HCT116 (cell line): ENCODE measurements around the gene FAM171A2. TPM values are rescaled to one million over a fixed set of nuclear protein-coding genes. Genes with fewer than 3 reads are reported as not detected.

Source experiments
- ATAC-seq: fragments of 200-7000 bp; cut with Tn5 transposase; 2 replicates; pipeline ENCODE4 v1.9.1; 2020; ENCODE audit warnings: mild to moderate bottlenecking, moderate library complexity
- BruUV-seq: library from RNA; stranded (reverse); fragments of 400-500 nt; replicated peaks from 2 replicates; lab custom pipeline; 2021; lab: Mats Ljungman, UMichigan
- CTCF ChIA-PET: fragments of 300-600 bp; sonication (Branson Sonifier 250); formaldehyde crosslinking; loops from one replicate; lab custom pipeline; 2021; ENCODE audit warnings: antibody characterized with exemption; lab: Charles Lee
- POLR2A ChIA-PET: fragments of 300-600, 350-600 bp; sonication (Branson Sonifier 250); formaldehyde crosslinking; loops from one replicate; lab custom pipeline; 2021; ENCODE audit warnings: antibody characterized with exemption; lab: Charles Lee
- RAD21 ChIA-PET, 2 experiments: fragments of 300-600 bp; sonication (Branson Sonifier 250); formaldehyde crosslinking; loops; one replicate each; lab custom pipeline; 2023; ENCODE audit warnings: low total read pairs in 2 of 2; ENCODE audit not compliant: uncharacterized antibody in 2 of 2, unreplicated experiment in 2 of 2, low non-redundant PET in 1 of 2; lab: Charles Lee
- DNase-seq: peaks from one replicate; pipeline ENCODE4 v3.0.0-alpha.2; 2010; ENCODE audit warnings: low read depth, low spot score
- H2AFZ ChIP-seq: fragments of 200-600 bp; shearing (Covaris generic), sonication (generic); 2 replicates; pipeline ENCODE4 v1.6.1; 2017; ENCODE audit warnings: low read depth, mixed run types, mixed read lengths, antibody characterized with exemption, low read length; ENCODE audit not compliant: poor library complexity, severe bottlenecking
- H3K27ac ChIP-seq: 2 replicates; pipeline ENCODE4 v1.5.1; 2012; ENCODE audit warnings: low read depth, low read length
- H3K27me3 ChIP-seq: fragments of 200-600 bp; sonication (generic); 2 replicates; pipeline ENCODE4 v1.6.1; 2016; ENCODE audit warnings: mixed run types, low read length, mixed read lengths; ENCODE audit not compliant: insufficient read depth
- H3K36me3 ChIP-seq, 2 experiments: fragments of 200-500 bp in 1 of 2; fragments of 200-600 bp in 1 of 2; sonication (Bioruptor generic) in 1 of 2; sonication (generic) in 1 of 2; 2 replicates each; pipeline versions ENCODE4 v1.5.1 to v1.6.1; 2014 to 2016; ENCODE audit warnings: low read length in 2 of 2, inconsistent platforms in 1 of 2, mixed read lengths in 1 of 2, mixed run types in 1 of 2; ENCODE audit not compliant: insufficient read depth in 2 of 2, control insufficient read depth in 1 of 2
- H3K4me1 ChIP-seq, 2 experiments: fragments of 200-600 bp in 1 of 2; sonication (generic) in 1 of 2; 2 replicates each; pipeline versions ENCODE4 v1.5.1 to v1.6.1; 2012 to 2017; ENCODE audit warnings: low read length in 2 of 2, inconsistent platforms in 1 of 2, mild to moderate bottlenecking in 1 of 2, mixed read lengths in 1 of 2, mixed run types in 1 of 2, moderate library complexity in 1 of 2; ENCODE audit not compliant: insufficient read depth in 2 of 2, control insufficient read depth in 1 of 2
- H3K4me2 ChIP-seq: fragments of 200-600 bp; sonication (generic); 2 replicates; pipeline ENCODE4 v1.6.1; 2017; ENCODE audit warnings: mixed run types, low read length, mixed read lengths
- H3K4me3 ChIP-seq, 2 experiments: fragments of 200-600 bp in 1 of 2; sonication (generic) in 1 of 2; replicated peaks in 1 of 2; 2 replicates each; pipeline ENCODE4 v1.5.1; 2011 to 2016; ENCODE audit warnings: low read length in 2 of 2, control low read depth in 1 of 2, low read depth in 1 of 2, mild to moderate bottlenecking in 1 of 2, mixed read lengths in 1 of 2, mixed run types in 1 of 2
- H3K79me2 ChIP-seq: fragments of 200-600 bp; sonication (generic); 2 replicates; pipeline ENCODE4 v1.6.1; 2017; ENCODE audit warnings: mild to moderate bottlenecking, mixed run types, low read length, moderate library complexity, mixed read lengths; ENCODE audit not compliant: insufficient read depth
- H3K9ac ChIP-seq: fragments of 200-600 bp; sonication (generic); 2 replicates; pipeline ENCODE4 v1.6.1; 2016; ENCODE audit warnings: low read length, mixed read lengths
- H3K9me2 ChIP-seq: fragments of 200-600 bp; sonication (generic), shearing (Covaris generic); 2 replicates; pipeline ENCODE4 v1.6.1; 2017; ENCODE audit warnings: mixed run types, mild to moderate bottlenecking, moderate library complexity; ENCODE audit not compliant: insufficient read depth
- H3K9me3 ChIP-seq, 2 experiments: fragments of 200-500 bp in 1 of 2; fragments of 200-600 bp in 1 of 2; sonication (Bioruptor generic) in 1 of 2; sonication (generic) in 1 of 2; 2 replicates each; pipeline ENCODE4 v1.6.1; 2014 to 2017; ENCODE audit warnings: low read length in 2 of 2, mixed read lengths in 2 of 2, inconsistent platforms in 1 of 2, low read depth in 1 of 2, mild to moderate bottlenecking in 1 of 2, mixed run types in 1 of 2, moderate library complexity in 1 of 2; ENCODE audit not compliant: control insufficient read depth in 1 of 2, insufficient read depth in 1 of 2
- H4K20me1 ChIP-seq: fragments of 200-600 bp; sonication (generic), shearing (Covaris generic); 2 replicates; pipeline ENCODE4 v1.6.1; 2017; ENCODE audit warnings: mixed run types, mild to moderate bottlenecking, moderate library complexity; ENCODE audit not compliant: insufficient read depth
- CBX3 ChIP-seq: IDR thresholded peaks from 2 replicates; pipeline ENCODE4 v1.6.1; 2012; ENCODE audit warnings: low read depth
- EGR1 ChIP-seq: IDR thresholded peaks from 2 replicates; pipeline ENCODE4 v1.6.1; 2012; ENCODE audit warnings: low read depth
- FOSL1 ChIP-seq: IDR thresholded peaks from 2 replicates; pipeline ENCODE4 v1.6.1; 2012; ENCODE audit warnings: low read depth
- JUND ChIP-seq: IDR thresholded peaks from 2 replicates; pipeline ENCODE4 v1.6.1; 2012
- POLR2A ChIP-seq: IDR thresholded peaks from 2 replicates; pipeline ENCODE4 v1.7.0; 2011; ENCODE audit warnings: borderline replicate concordance; ENCODE audit not compliant: insufficient read depth, insufficient read length; ENCODE audit errors: extremely low read depth
- POLR2AphosphoS5 ChIP-seq: IDR thresholded peaks from 2 replicates; pipeline ENCODE4 v1.6.1; 2011; ENCODE audit warnings: mild to moderate bottlenecking, low read depth, low read length, moderate library complexity
- RAD21 ChIP-seq: IDR thresholded peaks from 2 replicates; pipeline ENCODE4 v1.6.1; 2012; ENCODE audit warnings: low read depth, mild to moderate bottlenecking
- SIN3A ChIP-seq: IDR thresholded peaks from 2 replicates; pipeline ENCODE4 v1.6.1; 2012; ENCODE audit warnings: low read depth
- SP1 ChIP-seq: IDR thresholded peaks from 2 replicates; pipeline ENCODE4 v1.6.1; 2012; ENCODE audit warnings: low read depth
- TCF7L2 ChIP-seq: IDR thresholded peaks from 2 replicates; pipeline ENCODE4 v1.7.0; 2011; ENCODE audit warnings: borderline replicate concordance, inconsistent platforms; ENCODE audit not compliant: insufficient read depth, insufficient read length; ENCODE audit errors: extremely low read depth
- YY1 ChIP-seq: IDR thresholded peaks from 2 replicates; pipeline ENCODE4 v1.6.1; 2011; ENCODE audit warnings: low read length, low read depth, moderate library complexity, mild to moderate bottlenecking; ENCODE audit not compliant: insufficient replicate concordance; ENCODE audit errors: extremely low read depth
- ZFX ChIP-seq: fragments of 450-650 bp; IDR thresholded peaks from 2 replicates; pipeline ENCODE4 v1.6.1; 2017
- intact Hi-C: fragments of 100-400 bp; cut with micrococcal nuclease; formaldehyde crosslinking; loops from 2 replicates; pipeline ENCODE4 v1.10.0; 2022
- total RNA-seq: library from RNA; stranded (reverse); gene quantifications from one replicate; pipeline ENCODE4 v1.2.1, GENCODE V29; 2021; ENCODE audit not compliant: unreplicated experiment
- TF ChIP-seq, protein P1 (sequence below), 3 experiments: fragments of 200-600 bp in 1 of 3; sonication (generic) in 1 of 3; IDR thresholded peaks in 2 of 3; conservative IDR thresholded peaks in 1 of 3; 2 replicates each; pipeline ENCODE4 v1.5.1; 2012 to 2017; ENCODE audit warnings: low read depth in 2 of 3, low read length in 2 of 3, antibody characterized with exemption in 1 of 3, borderline replicate concordance in 1 of 3, control low read depth in 1 of 3, mild to moderate bottlenecking in 1 of 3, mixed read lengths in 1 of 3, mixed run types in 1 of 3, moderate library complexity in 1 of 3; ENCODE audit not compliant: insufficient read depth in 1 of 3
- TF ChIP-seq, protein P2 (sequence below): IDR thresholded peaks from 2 replicates; pipeline ENCODE4 v1.6.1; 2012
- TF ChIP-seq, protein P3 (sequence below): IDR thresholded peaks from 2 replicates; pipeline ENCODE4 v1.6.1; 2012

The FAM171A2 gene
- total RNA-seq, 1 experiment from 2014 or later: 18.0 TPM

DNA sequence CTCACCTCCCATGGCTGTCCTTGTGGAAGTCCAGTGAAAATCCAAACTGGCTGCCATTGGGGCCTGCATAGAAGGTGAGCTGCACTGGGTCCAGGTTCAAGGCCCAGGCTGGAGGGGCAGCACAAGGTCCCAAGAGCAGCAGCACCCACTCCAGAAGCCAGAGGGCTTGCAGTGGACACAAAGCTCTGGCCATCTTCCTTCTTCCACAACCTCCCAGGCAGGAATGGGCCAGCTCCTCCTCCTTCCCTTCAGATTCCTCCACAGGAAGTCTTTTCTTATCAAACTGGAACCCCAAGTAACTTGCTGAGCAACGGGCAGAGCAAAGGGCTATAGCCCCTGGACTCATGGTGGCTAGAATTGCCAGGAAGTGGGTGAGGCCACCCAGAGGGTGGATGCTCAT is 25.6 kb upstream of the FAM171A2 start, which contains the start of gene ITGA2B:
TSS of gene ITGA2B (minus strand) at position 369 of the 400 bp plus-strand sequence. CDS start at position 193, 176 bp downstream.
- DNase-seq: no peak
- TF ChIP-seq POLR2AphosphoS5: no peak
- TF ChIP-seq, protein P1, sequence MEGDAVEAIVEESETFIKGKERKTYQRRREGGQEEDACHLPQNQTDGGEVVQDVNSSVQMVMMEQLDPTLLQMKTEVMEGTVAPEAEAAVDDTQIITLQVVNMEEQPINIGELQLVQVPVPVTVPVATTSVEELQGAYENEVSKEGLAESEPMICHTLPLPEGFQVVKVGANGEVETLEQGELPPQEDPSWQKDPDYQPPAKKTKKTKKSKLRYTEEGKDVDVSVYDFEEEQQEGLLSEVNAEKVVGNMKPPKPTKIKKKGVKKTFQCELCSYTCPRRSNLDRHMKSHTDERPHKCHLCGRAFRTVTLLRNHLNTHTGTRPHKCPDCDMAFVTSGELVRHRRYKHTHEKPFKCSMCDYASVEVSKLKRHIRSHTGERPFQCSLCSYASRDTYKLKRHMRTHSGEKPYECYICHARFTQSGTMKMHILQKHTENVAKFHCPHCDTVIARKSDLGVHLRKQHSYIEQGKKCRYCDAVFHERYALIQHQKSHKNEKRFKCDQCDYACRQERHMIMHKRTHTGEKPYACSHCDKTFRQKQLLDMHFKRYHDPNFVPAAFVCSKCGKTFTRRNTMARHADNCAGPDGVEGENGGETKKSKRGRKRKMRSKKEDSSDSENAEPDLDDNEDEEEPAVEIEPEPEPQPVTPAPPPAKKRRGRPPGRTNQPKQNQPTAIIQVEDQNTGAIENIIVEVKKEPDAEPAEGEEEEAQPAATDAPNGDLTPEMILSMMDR (IDR thresholded peaks at IDR 0.05 in 2 of 3, conservative IDR thresholded peaks at IDR 0.05 in 1 of 3; ENCODE audit: borderline replicate concordance in 1 of 3, insufficient read depth in 1 of 3, low read depth in 2 of 3, low read length in 2 of 3): no peak
- TF ChIP-seq CBX3: no peak
- TF ChIP-seq, protein P2, sequence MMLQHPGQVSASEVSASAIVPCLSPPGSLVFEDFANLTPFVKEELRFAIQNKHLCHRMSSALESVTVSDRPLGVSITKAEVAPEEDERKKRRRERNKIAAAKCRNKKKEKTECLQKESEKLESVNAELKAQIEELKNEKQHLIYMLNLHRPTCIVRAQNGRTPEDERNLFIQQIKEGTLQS: no peak
- TF ChIP-seq POLR2A: no peak
- no peak for TF ChIP-seq FOSL1
- BruUV-seq: no TSS peak

DNA sequence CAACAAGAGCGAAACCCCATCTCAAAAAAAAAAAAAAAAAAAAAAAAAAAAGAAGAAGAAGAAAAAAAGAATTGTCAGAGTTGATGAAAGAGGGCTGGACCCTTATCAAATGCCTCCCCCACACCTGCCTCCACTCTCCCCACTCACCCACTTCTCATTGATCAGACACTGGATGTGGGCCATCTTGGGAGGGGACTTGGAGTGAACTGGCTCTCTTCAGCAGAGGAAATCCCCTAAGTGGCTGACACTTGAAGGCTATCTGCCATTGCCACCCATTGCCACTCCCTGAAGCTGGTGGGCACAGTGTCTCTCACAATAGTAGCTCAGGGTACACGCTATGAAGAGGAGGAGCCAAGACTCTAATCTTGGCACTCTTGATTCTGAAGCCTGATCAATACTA is 24.2 kb upstream of the FAM171A2 start:
- ATAC-seq (no peak), DNase-seq (no peak)
- ChIA-PET RAD21 (no interaction called here), CTCF (no interaction called here), POLR2A (no interaction called here)
- no peak overlapping the region for H3K4me2 ChIP-seq
- H2AFZ ChIP-seq: no peak overlapping the region
- intact Hi-C loops: no loop called here
- no TSS peak for BruUV-seq
- H3K36me3 ChIP-seq: no peaks in the 10 kb centered on the region
- no peak for TF ChIP-seq RAD21
- no peak for TF ChIP-seq FOSL1
- TF ChIP-seq YY1: no peak
- no peak for TF ChIP-seq POLR2A
- TF ChIP-seq ZFX: no peak
- TF ChIP-seq, protein P1 (IDR thresholded peaks at IDR 0.05 in 2 of 3, conservative IDR thresholded peaks at IDR 0.05 in 1 of 3; ENCODE audit: borderline replicate concordance in 1 of 3, insufficient read depth in 1 of 3, low read depth in 2 of 3, low read length in 2 of 3): no peak
- TF ChIP-seq, protein P3, sequence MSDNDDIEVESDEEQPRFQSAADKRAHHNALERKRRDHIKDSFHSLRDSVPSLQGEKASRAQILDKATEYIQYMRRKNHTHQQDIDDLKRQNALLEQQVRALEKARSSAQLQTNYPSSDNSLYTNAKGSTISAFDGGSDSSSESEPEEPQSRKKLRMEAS: no peak
- TF ChIP-seq CBX3: no peak
- no peak for TF ChIP-seq EGR1
- TF ChIP-seq TCF7L2: no peak
- TF ChIP-seq POLR2AphosphoS5: no peak
- TF ChIP-seq SIN3A: no peak
- TF ChIP-seq JUND: no peak
- TF ChIP-seq SP1: no peak
- no peaks in the 10 kb centered on the region for H3K79me2 ChIP-seq
- no peak overlapping the region for H3K4me3 ChIP-seq
- H4K20me1 ChIP-seq: no peaks in the 10 kb centered on the region
- no peaks in the 10 kb centered on the region for H3K27me3 ChIP-seq
- H3K4me1 ChIP-seq: peaks cover 4 to 18% of the 10 kb centered on the region in 2 experiments; a peak in 3 of 4 replicates
- no peak overlapping the region for H3K27ac ChIP-seq
- H3K9me3 ChIP-seq: no peaks in the 10 kb centered on the region
- no peaks in the 10 kb centered on the region for H3K9me2 ChIP-seq
- no peak overlapping the region for H3K9ac ChIP-seq

More for the DNA sequence above, 25.6 kb upstream of the FAM171A2 start, which contains the start of gene ITGA2B:
- Histone ChIP-seq H3K27ac (no peak within 1 kb of the TSS), H3K4me1 (peaks cover 4 to 18% of the 10 kb centered on the region in 2 experiments; a peak in 3 of 4 replicates), H3K36me3 (no peaks in the 10 kb centered on the region), H3K9me2 (no peaks in the 10 kb centered on the region), H3K79me2 (no peaks in the 10 kb centered on the region), H4K20me1 (no peaks in the 10 kb centered on the region), H3K9me3 (no peaks in the 10 kb centered on the region), H3K27me3 (no peaks in the 10 kb centered on the region), H3K4me2 (no peak within 1 kb of the TSS), H3K9ac (no peak within 1 kb of the TSS), H2AFZ (no peak within 1 kb of the TSS), H3K4me3 (no peak within 1 kb of the TSS)
- ATAC-seq: no peak
- RAD21 ChIA-PET: no interaction called here
- POLR2A ChIA-PET: no interaction called here
- intact Hi-C loops: no loop called here
- CTCF ChIA-PET: no interaction called here
